ENCODE data around the gene HORMAD2. TPM values are rescaled to one million over a fixed set of nuclear protein-coding genes. Genes with fewer than 3 reads are reported as not detected.
"Not testable (repeated sequence)": the region's sequence is repeated elsewhere in the genome, so short reads cannot be mapped to it uniquely, and the experiment has no call there.

HORMAD2 gene
- total RNA-seq, 1 donor from 2014 or later: not detected

DNA sequence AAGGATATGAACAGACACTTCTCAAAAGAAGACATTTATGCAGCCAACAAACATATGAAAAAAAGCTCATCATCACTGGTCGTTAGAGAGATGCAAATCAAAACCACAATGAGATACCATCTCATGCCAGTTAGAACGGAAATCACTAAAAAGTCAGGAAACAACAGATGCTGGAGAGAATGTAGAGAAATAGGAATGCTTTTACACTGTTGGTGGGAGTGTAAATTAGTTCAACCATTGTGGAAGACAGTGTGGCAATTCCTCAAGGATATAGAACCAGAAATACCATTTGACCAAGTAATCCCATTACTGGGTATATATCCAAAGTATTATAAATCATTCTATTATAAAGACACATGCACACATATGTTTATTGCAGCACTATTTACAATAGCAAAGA lies 20.5 kb downstream of the HORMAD2 start:
- intact Hi-C loops (cut with micrococcal nuclease): not testable (repeated sequence)

DNA sequence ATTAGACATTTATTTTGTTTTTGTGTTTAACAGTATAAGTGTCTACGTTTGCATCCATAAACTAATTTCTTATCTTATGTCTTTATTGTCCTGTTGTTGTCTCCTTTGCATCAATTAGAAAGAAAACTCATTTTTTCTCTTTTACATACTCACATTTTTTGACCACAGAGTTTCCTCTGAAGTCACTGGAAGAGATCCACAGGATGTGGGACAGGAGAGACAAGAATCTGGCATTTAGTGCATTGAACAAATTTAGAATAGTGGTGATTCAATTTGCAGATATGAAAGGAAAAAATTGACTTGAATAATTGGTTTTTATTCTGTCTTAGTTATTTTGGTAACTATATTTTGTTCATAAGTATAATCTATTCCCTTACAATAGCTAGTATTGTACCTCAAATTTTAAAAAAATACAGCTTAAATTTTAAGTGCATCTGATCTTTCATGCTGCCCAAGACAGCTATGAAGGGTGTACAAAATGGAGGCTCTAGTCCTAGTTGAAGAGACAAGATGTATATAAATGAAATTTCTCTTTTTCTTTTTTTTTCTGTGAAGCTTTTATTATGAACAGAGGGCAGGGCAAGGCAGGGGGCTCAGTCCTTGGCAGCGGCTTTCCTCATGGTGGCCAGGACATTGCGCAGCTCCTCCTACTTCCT lies 24.4 kb downstream of the HORMAD2 start:
- intact Hi-C loops (cut with micrococcal nuclease): loop anchor here (5.0 kb wide), 1 partner anchor 73 kb away; no protein-coding TSS in a partner anchor

DNA sequence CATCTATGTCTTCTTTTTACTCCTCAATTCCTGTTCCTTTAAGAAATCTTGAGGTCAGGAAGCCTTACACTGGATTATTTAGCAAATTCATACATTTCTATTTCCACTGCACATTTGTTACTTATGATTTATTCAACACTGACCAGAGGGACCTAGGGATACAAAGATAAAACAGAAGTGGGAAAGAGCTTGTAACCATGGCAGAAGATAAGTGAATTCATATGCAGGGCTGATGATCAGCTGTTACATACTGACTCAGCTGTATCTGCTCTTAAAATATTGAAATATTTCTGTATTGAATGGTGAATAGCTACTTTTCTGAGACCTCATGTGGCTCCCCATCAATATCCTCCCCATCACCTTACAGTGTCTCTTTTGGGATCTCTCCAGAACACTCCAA lies 25.2 kb downstream of the HORMAD2 start:
- intact Hi-C loops (cut with micrococcal nuclease): loop anchor here (5.0 kb wide), 1 partner anchor 72 kb away; no protein-coding TSS in a partner anchor

DNA sequence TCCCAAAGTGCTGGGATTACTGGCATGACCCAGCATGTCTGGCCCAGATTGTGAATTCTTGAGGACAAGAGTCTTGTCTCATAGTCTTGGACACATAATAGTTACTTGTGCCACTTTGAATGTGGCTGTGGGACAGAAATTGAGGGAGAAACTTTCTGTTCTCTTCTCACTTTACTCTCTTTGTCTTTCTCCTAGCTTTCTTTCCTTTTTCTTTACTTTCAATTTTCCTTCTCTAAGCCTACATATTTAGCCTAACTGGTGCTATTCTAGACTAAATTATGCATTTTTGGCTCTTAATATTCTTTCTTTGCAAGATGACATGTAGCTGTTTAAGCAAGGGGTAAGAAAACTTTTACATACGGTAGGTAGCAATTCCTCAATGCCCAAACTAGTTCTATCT lies 33.2 kb downstream of the HORMAD2 start:
- intact Hi-C loops (cut with micrococcal nuclease): no loop called here

DNA sequence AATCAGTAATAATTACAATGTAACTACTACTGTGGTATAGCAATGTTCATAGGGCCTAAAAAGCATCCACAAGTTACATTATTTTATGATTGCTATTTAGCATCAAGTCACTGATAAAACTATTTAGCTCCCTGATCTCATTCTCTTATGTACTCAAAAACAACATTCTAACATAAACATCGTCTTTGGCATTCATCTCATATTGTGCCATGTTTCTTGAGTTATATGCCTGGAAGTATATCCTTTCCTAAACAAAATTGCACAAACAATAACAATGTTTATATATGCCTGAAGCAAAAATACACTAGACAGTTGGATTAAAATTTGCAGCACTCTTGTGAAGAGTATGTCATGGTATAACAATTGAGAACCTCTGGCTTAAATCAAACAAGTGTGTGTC lies 34.1 kb downstream of the HORMAD2 start:
- intact Hi-C loops (cut with micrococcal nuclease): no loop called here

DNA sequence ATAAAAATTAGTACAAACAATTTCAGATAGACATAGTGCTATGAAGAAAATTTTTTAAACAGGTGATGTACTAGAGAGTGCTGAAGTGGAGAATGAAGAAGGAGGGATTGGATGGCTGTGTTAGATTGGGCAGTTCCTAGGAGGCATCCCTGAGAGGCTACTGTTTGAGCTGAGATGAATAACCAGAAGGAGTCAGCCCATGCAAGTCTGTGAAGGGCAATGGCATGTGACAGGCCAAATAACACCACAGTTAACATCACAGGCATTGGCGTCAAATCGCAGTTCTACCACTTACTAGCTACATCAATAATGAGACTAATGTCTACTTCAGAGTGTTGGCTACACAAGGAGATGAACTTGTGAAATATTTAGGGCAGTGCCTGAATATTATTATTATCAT lies 35.4 kb downstream of the HORMAD2 start:
- intact Hi-C loops (cut with micrococcal nuclease): no loop called here

DNA sequence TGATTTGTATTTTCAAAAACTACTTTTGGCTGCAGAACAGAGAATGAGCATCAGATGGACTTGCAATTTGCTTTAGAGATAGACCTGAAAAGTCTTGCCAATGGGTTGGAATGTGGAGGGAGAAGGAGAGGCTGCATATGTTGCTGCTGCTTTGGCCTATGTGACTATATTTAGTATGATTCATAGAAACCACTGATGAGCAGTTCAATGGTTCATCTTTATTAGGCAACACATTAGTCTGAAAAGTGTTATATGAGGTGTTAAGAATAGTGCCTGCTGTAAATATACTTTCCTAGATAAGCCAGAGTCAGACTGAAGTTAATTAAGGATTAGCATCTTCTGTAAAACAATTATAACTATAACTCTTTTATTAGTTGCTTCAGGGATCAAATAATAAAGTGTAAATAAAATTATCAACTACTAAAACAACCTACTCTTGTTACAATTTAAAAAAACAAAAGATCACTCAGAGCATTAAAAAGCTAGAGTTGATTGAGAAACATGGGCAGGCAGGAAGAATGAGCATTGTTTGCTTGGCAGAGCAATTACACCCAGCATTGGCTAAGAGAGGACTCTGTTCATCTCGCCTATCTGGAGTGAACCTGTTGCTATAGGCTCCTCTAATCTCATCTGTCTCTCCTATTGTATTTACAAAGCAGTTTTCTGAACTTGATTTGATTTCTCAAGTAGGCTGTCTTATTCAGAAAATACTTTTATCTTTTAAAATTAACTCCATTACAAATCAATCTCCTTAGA lies 36.3 kb downstream of the HORMAD2 start:
- intact Hi-C loops (cut with micrococcal nuclease): no loop called here

DNA sequence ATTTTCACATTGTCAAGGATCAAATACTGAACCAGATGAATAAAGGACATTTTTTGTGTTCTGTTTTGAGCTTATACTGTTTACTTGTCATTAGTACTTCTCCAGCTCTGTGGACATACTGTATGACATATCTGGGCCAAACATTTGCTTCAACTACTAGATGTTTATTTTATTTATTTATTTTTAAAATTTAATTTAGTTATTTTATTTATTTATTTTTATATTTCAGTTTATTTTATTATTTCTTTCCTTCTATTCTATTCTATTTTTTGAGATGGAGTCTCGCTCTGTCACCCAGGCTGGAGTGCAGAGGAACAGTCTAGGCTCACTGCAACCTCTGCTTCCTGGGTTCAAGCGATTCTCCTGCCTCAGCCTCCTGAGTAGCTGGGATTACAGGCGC lies 37.0 kb downstream of the HORMAD2 start:
- intact Hi-C loops (cut with micrococcal nuclease): no loop called here

DNA sequence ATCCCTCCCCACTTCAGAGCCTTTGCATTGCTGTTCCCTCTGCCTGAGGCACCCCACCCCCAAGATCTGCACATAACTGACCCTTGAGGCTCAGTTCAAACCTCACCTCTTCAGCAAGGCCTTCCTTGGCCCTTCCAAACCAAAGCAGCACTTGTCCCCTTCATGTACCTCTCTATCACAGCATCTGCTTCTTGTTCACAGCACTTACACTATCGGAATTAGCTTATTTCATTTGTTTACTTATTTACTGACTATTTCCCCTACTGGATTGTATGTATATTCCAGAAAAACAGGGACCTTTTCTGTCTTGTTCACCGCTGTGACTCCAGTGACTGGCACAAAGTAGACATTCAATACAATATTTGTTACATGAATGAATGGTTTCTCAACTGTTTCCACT lies 38.0 kb downstream of the HORMAD2 start:
- intact Hi-C loops (cut with micrococcal nuclease): no loop called here

DNA sequence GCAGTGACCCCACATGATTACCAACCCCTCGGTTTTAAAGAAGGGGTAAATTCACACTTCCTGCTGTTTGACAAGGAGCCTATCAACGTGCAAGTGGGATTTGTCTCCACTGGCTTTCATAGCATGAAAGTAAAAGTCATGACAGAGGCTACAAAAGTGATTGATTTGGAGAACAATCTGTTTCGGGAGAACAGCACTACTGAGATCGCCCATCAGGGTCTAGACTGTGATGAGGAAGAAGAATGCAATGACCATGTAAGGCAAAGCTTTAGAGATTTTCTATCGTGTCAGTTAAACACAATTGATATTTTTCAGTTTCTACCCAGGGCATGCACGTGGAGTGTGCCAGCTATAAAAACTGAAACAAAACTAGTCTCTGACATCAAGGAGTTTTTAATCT lies 41.7 kb downstream of the HORMAD2 start:
- intact Hi-C loops (cut with micrococcal nuclease): loop anchor here (5.0 kb wide), 1 partner anchor 45 kb away; no protein-coding TSS in a partner anchor

DNA sequence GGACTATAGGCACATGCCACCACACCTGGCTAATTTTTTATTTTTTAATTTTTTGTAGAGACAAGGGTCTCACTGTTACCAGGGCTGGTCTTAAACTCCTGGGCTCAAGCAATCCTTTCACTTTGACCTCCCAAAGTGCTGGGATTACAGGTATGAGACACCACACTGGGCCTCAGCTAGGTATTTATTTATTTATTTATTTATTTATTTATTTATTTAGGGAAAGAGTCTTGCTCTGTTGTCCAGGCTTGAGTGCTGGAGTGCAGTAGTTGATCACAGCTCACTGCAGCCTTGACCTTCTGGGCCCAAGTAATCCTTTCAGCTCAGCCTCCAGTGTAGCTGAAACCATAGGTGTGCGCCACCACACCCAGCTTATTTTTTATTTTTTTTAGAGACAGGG lies 43.2 kb downstream of the HORMAD2 start:
- intact Hi-C loops (cut with micrococcal nuclease): loop anchor here (5.0 kb wide), 1 partner anchor 44 kb away; no protein-coding TSS in a partner anchor

DNA sequence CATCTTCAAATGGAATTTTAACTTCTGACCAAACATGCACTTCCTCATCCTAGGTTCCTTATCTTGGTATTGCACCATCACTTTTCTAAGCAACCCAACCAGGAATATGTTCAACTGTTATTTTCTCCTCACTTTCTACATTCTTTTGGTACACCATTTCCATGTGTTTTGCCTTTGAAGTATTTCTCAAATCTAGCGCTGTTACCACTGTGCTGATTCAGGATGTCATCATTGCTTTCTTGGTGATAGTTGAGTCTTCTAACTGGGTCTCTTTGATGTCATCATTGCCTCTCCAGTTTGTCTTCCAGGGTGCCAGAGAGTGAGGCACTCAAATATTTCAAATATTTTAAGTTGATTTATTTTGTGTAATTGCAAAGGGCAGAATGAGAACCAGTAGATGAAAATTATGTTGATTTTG lies 47.5 kb downstream of the HORMAD2 start:
- intact Hi-C loops (cut with micrococcal nuclease): no loop called here

DNA sequence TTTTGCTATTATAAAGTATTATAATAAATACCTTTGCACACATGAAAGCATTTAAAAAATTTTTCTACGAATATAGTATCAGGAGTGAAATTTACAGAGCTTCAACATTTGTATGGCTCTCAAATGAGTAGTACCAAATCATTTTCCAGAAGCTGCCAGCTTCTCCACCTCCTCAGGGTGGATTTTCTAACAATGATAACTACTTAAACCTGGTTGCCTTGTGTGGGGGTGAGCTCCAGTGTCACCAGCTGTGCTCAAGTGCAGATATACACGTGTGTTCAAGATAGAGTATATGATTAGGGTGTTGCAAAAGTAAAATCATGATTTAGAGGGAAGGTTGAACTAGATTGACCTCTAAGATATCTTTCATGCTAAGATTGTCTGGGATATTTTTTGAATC lies 48.2 kb downstream of the HORMAD2 start:
- intact Hi-C loops (cut with micrococcal nuclease): no loop called here

DNA sequence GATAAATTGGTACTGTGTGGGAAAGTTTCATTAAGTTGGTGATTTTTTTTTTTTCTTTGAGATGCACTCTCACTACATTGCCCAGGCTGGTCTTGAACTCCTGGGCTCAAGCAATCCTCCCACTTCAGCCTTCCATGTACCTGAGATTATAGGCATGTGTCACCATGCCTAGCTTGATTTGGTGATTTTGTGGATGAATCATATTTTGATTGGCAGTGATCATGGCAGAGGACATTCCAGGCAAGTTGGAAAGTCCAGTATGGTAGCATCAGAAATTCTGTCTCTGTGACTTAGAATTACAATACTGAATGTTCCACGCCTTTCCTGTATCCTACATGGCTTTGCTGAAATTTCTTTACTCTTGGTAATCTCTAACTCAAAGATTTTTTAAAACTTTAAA lies 49.4 kb downstream of the HORMAD2 start:
- intact Hi-C loops (cut with micrococcal nuclease): no loop called here

DNA sequence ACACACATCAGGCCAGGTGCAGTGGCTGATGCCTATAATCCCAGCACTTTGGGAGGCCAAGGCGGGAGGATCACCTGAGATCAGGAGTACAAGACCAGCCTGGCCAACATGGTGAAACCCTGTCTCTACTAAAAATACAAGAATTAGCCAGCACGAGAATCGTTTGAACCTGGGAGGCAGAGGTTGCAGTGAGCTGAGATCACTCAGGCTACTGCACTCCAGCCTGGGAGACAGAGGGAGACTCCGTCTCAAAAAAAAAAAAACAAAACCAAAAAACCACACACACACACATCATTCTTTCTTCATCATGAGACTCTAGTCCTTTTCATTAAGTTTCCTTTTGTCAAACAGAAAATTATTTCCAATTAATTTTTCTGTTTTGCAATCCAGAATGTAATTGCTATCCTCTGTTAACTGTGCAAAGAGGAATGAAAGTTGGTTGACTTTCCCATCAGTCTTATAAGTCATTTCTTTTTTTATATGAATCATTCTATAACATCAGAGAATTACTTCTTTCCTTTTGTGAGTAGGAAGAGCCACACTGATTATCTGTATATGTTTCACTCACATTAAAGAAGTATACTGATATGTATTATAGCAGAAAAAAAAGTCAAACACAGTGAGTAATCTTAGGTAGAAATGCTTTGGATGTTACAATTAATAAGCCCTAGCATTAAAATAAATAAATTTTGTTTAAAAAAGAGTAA lies 52.2 kb downstream of the HORMAD2 start:
- intact Hi-C loops (cut with micrococcal nuclease): no loop called here

DNA sequence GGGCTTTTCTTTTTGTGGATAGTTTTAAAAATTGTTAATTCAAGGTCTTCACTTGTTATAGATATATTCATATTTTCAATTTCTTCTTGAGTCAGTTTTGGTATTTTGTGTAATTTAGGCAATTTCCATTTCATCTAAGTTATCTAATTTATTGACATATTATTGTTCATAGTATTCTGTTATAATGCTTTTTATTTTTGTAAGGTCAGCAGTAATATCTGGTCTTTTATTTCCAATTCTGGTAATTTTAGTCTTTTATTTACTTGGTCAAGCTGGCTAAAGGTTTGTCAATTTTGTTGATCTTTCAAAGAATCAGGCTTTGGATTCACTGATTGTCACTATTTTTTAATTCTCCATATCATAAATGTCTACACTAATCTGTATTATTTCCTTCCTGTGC lies 60.1 kb downstream of the HORMAD2 start:
- intact Hi-C loops (cut with micrococcal nuclease): no loop called here

DNA sequence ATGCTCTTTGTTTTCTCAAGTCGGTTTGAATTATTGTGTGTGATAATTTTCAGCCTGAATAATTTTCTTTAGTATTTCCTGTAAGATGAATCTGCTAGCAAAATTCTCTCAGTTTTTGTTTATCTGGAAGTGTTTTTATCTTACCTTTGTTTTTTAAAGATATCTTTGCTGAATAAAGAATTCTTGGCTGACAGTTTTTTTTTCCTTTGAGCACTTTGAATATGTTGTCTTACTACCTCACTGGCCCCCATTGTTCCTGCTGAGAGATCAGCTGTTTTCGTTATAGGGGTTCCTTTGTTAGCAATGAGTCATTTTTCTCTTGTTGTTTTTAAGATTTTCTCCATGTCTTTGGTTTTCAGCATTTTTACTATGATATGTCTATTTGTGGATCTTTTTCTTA lies 63.0 kb downstream of the HORMAD2 start:
- intact Hi-C loops (cut with micrococcal nuclease): no loop called here

DNA sequence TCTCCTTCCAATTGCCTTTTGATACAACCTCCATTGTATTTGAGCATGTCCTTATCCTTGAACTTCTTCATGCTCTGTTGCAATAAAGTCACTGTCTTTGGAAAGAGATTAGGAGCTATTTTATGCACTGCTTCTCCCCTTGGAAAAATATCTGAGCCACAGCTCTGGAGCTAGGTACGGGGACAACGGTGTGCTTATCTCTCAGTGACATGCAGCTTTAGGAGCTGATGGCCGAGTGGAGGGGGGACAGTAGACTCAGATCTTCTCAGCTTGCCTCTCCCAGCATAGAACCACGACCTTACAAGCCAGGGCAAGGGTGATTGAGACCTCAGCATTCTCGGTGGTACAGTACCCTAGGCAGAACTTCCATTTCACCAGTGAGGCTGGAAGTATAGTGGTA lies 64.1 kb downstream of the HORMAD2 start:
- intact Hi-C loops (cut with micrococcal nuclease): no loop called here

DNA sequence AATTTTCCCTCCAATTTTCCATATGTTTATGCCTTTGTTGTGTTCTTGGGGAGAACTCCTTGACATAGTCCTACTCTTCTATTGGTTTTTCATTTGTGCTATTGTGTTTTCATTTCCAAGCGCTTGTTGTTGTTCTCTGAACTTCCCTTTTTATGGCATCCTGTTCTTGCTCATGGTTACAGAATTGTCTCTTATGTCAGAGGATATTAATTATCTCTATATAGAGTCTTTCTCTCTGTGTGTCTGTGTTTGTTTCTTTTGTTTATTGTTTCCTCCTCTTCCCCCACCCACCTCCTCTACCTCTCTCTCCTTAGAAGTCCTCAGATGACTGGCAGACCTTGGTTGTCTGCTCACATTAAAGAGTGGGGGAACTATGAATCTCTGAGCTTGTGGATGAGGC lies 69.9 kb downstream of the HORMAD2 start:
- intact Hi-C loops (cut with micrococcal nuclease): no loop called here

DNA sequence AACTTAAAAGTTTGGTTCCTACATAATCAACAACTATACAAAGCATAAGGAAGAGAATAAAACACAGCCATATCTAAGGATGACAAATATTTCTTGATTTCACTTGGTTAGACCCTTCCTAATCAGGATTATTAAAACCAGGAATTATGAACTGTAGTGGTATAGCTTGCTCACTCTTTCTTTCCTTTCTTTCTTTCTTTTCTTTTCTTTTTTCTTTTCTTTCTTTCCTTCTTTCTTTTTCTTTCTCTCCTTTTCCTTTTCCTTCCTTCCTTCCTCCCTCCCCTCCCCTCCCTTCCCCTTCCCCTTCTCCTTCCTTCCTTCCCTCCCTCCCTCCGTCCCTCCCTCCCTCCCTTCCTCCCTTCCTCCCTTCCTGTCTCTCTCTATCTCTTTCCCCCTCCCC lies 78.0 kb downstream of the HORMAD2 start:
- intact Hi-C loops (cut with micrococcal nuclease): loop anchor here (5.0 kb wide), 1 partner anchor 34 kb away; no protein-coding TSS in a partner anchor

DNA sequence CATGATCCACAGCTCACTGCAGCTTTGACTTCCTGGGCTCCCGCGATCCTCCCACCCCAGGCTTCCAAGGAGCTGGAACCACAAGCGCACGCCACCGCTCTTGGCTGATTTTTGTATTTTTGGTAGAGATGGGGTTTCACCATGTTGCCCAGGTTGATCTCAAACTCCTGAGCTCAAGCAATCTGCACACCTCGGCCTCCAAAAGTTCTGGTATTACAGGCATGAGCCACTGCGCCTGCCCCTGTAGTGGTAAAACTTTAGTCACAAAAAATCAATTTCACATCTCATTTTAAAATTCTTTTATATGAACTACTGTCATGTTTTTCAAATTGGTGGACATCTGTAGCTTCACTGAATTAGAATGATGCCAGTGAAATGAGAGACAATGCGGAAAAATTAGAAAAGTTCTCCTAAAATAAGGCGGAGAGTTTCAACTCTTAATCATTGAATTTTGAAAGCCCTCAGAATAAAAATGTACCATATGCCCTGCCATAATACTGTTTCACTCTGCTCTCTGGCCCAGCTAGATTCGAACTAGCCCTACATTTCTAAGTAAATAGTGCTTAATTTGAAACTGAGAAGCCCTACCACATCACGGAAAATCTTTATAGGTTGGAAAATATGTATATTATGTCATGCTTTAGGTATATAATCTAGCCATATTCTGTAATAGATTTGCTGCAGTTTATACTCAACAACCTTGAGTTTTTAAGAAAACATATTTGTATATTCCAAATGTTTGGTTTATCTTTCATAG lies 78.7 kb downstream of the HORMAD2 start:
- intact Hi-C loops (cut with micrococcal nuclease): loop anchor here (1.0 to 5.0 kb wide), 2 partner anchors 8 to 33 kb away; no protein-coding TSS in a partner anchor

Data from T-helper 1 cell treated with Interleukin-12 subunit alpha and Interleukin-12 subunit beta and Interleukin-4 antibody, amounts not matched to agents 30 ng/mL and 1 ng/mL, for 36 hours (primary cell).